ENCODE measurements around the gene USP3. TPM values are rescaled to one million over a fixed set of nuclear protein-coding genes. Genes with fewer than 3 reads are reported as not detected.
A peak's percentile ranks its signal among the peaks of the same experiment; 100 is the strongest.

The USP3 gene
- total and polyA plus RNA-seq, 9 of the 15 experiments (the other 6 are each of a cell fraction or from before 2014, with no cell fraction given): 17.3 to 54.3 (median 34.8) TPM

- H3K4me1 ChIP-seq (replicated peaks in 1 of 2; ENCODE audit: control insufficient read depth in 2 of 2, insufficient read depth in 2 of 2, low read length in 2 of 2): peaks cover 23 to 52% of the 10 kb centered on the region in 2 experiments
- peaks cover 20% of the 10 kb centered on the region; the same call in 1 of the 2 replicates for H4K20me1 ChIP-seq (replicated peaks; ENCODE audit: control insufficient read depth, insufficient read depth, low read length)
- peak overlapping the region; percentile 89 to 99; a peak in 3 of 4 replicates for H3K9ac ChIP-seq (ENCODE audit: insufficient read depth in 1 of 2, low read depth in 2 of 2, low read length in 2 of 2)
- FAIRE-seq: no peak
- BruUV-seq (replicated peaks): TSS peak; percentile 38
- CTCF ChIA-PET (ENCODE audit: low intra/inter-chr PET ratio): no interaction called here
- in situ Hi-C loops (cut with MboI): no loop called here
- H2AFZ ChIP-seq (ENCODE audit: low read depth, low read length): peak overlapping the region; percentile 66
- peak overlapping the region; percentile 87 for H3K4me3 ChIP-seq
- no peaks in the 10 kb centered on the region for H3K27me3 ChIP-seq (ENCODE audit: control insufficient read depth in 2 of 2, insufficient read depth in 2 of 2, low read length in 2 of 2)
- POLR2A ChIA-PET: interaction anchor here (0.7 to 5.4 kb wide), 10 partner anchors 8 to 246 kb away, joined by 3 to 51 read pairs (median 3); no protein-coding TSS in a partner anchor
- no peak for DNase-seq (ENCODE audit: extremely low read depth in 1 of 4, low spot score in 3 of 4)
- intact Hi-C loops (cut with micrococcal nuclease): loop anchor here (1.0 to 5.0 kb wide), 2 partner anchors 40 to 51 kb away; no protein-coding TSS in a partner anchor
- peaks cover 5% of the 10 kb centered on the region; the same call in 1 of the 3 replicates for H3K36me3 ChIP-seq (ENCODE audit: control insufficient read depth, insufficient read depth, low read length)
- 2% methylated on average over 8 of the region's 8 CpGs for WGBS (ENCODE audit: insufficient coverage, low coverage, missing lambda C conversion rate)
- peaks cover 6% of the 10 kb centered on the region for H3K9me1 ChIP-seq (ENCODE audit: control insufficient read depth, insufficient read depth, low read length)
- H3K9me3 ChIP-seq (replicated peaks; ENCODE audit: control insufficient read depth, insufficient read depth, low read depth, low read length): no peaks in the 10 kb centered on the region
- peak overlapping the region; percentile 93 for H3K27ac ChIP-seq (ENCODE audit: extremely low read depth, low read depth, low read length)
- no peak for ATAC-seq
- H3K4me2 ChIP-seq (ENCODE audit: insufficient read depth, low read length): peak overlapping the region; percentile 89
- peaks cover 64% of the 10 kb centered on the region for H3K79me2 ChIP-seq (ENCODE audit: control insufficient read depth, insufficient read depth, low read length)
- TF ChIP-seq MGA (IDR thresholded peaks at IDR 0.05) (no peak), ADNP (tag; IDR thresholded peaks at IDR 0.05) (no peak), NKRF (IDR thresholded peaks at IDR 0.05; ENCODE audit: borderline replicate concordance) (no peak)
These were observed 1.4 kb downstream of the USP3 start for GRCh38 chr15:63505842-63506222.

All from K562 (cell line).